Endothelial cell of umbilical vein (primary cell): ENCODE results near the gene MRPL34. TPM values are rescaled to one million over a fixed set of nuclear protein-coding genes. Genes with fewer than 3 reads are reported as not detected.

ENCODE experiments used
- BruUV-seq: library from RNA; stranded (reverse); fragments of 400-500 nt; replicated peaks from 2 replicates; lab custom pipeline; 2021; lab: Mats Ljungman, UMichigan
- CTCF ChIA-PET: fragments of 300-600, 350-600 bp; sonication (Branson Sonifier 250); formaldehyde crosslinking; loops from one replicate; lab custom pipeline; 2021; ENCODE audit warnings: antibody characterized with exemption, inconsistent platforms; lab: Charles Lee
- POLR2A ChIA-PET: fragments of 300-600, 350-600 bp; sonication (Branson Sonifier 250); formaldehyde crosslinking; loops from one replicate; lab custom pipeline; 2021; ENCODE audit warnings: antibody characterized with exemption, inconsistent platforms; lab: Charles Lee
- DNase-seq: peaks from one replicate; pipeline ENCODE4 v3.0.0-alpha.2; 2011; ENCODE audit warnings: low read depth, low spot score
- FAIRE-seq: peaks from 2 replicates; lab custom pipeline; 2011; peaks lifted over from hg19 to GRCh38; lab: Jason Lieb, UNC
- H2AFZ ChIP-seq: 2 replicates; pipeline ENCODE4 v1.6.0; 2012; ENCODE audit warnings: low read depth, low read length, control low read depth, inconsistent platforms
- H3K27ac ChIP-seq: 2 replicates; pipeline ENCODE4 v1.5.1; 2011; ENCODE audit warnings: low read depth, mild to moderate bottlenecking, control low read depth, low read length, moderate library complexity; ENCODE audit not compliant: insufficient read depth
- H3K27me3 ChIP-seq, 2 experiments: 2 replicates each; pipeline versions ENCODE4 v1.6.0 to v1.6.1; 2011; ENCODE audit warnings: low read length in 2 of 2, mixed read lengths in 1 of 2; ENCODE audit not compliant: control insufficient read depth in 2 of 2, insufficient read depth in 2 of 2
- H3K36me3 ChIP-seq, 2 experiments: 2 replicates in 1 of 2; 3 replicates in 1 of 2; pipeline ENCODE4 v1.5.1; 2011; ENCODE audit warnings: low read length in 2 of 2, mild to moderate bottlenecking in 1 of 2, moderate library complexity in 1 of 2; ENCODE audit not compliant: control insufficient read depth in 2 of 2, insufficient read depth in 2 of 2; ENCODE audit errors: extremely low read depth in 1 of 2
- H3K4me1 ChIP-seq: 3 replicates; pipeline ENCODE4 v1.5.1; 2011; ENCODE audit warnings: mild to moderate bottlenecking, low read length; ENCODE audit not compliant: control insufficient read depth, insufficient read depth; ENCODE audit errors: extremely low read depth
- H3K4me2 ChIP-seq: 2 replicates; pipeline ENCODE4 v1.6.1; 2011; ENCODE audit warnings: low read length, control low read depth, mixed read lengths; ENCODE audit not compliant: insufficient read depth
- H3K4me3 ChIP-seq, 3 experiments: fragments of 200-600 bp in 1 of 3; sonication (generic), shearing (Covaris generic) in 1 of 3; replicated peaks in 1 of 3; 2 replicates each; pipeline ENCODE4 v1.5.1; 2011 to 2016; ENCODE audit warnings: control low read depth in 3 of 3, low read length in 3 of 3, mild to moderate bottlenecking in 2 of 3, inconsistent platforms in 1 of 3, low read depth in 1 of 3, moderate library complexity in 1 of 3; ENCODE audit not compliant: insufficient read depth in 1 of 3
- H3K79me2 ChIP-seq: 2 replicates; pipeline ENCODE4 v1.6.0; 2012; ENCODE audit warnings: low read length, inconsistent platforms; ENCODE audit not compliant: control insufficient read depth, insufficient read depth
- H3K9ac ChIP-seq: replicated peaks from 2 replicates; pipeline ENCODE3; 2011; ENCODE audit warnings: low read length, control low read depth; ENCODE audit not compliant: insufficient read depth; ENCODE audit errors: extremely low read depth
- H3K9me1 ChIP-seq: replicated peaks from 3 replicates; pipeline ENCODE4 v1.6.0; 2011; ENCODE audit warnings: mild to moderate bottlenecking, low read length; ENCODE audit not compliant: control insufficient read depth, insufficient read depth; ENCODE audit errors: extremely low read depth
- H3K9me3 ChIP-seq: replicated peaks from 2 replicates; pipeline ENCODE4 v1.5.1; 2012; ENCODE audit warnings: low read length, inconsistent platforms; ENCODE audit not compliant: control insufficient read depth, insufficient read depth
- H4K20me1 ChIP-seq: replicated peaks from 2 replicates; pipeline ENCODE3; 2011; ENCODE audit warnings: mild to moderate bottlenecking, low read length; ENCODE audit not compliant: control insufficient read depth, insufficient read depth; ENCODE audit errors: extremely low read depth
- CTCF ChIP-seq, 2 donors: IDR thresholded peaks; 1 replicate in 1 of 2; 2 replicates in 1 of 2; pipeline ENCODE4 v1.5.1; 2011; ENCODE audit warnings: low read length in 2 of 2, mild to moderate bottlenecking in 2 of 2, moderate library complexity in 2 of 2, control low read depth in 1 of 2, inconsistent platforms in 1 of 2, low read depth in 1 of 2; ENCODE audit not compliant: insufficient read depth in 1 of 2; ENCODE audit errors: extremely low read depth in 1 of 2
- EZH2 ChIP-seq: IDR thresholded peaks from 2 replicates; pipeline ENCODE4 v1.6.1; 2012; ENCODE audit warnings: borderline replicate concordance, low read depth, mild to moderate bottlenecking, moderate library complexity, low read length, inconsistent platforms; ENCODE audit not compliant: severe bottlenecking
- FOS ChIP-seq: IDR thresholded peaks from 2 replicates; pipeline ENCODE4 v1.6.1; 2011; ENCODE audit warnings: mild to moderate bottlenecking, low read length, moderate library complexity, borderline replicate concordance; ENCODE audit not compliant: insufficient read depth
- GATA2 ChIP-seq: IDR thresholded peaks from 2 replicates; pipeline ENCODE4 v1.7.0; 2011; ENCODE audit warnings: low read depth, mild to moderate bottlenecking, moderate library complexity, mixed read lengths, low read length; ENCODE audit not compliant: insufficient read length, insufficient read depth
- JUN ChIP-seq: IDR thresholded peaks from 2 replicates; pipeline ENCODE4 v1.6.1; 2011; ENCODE audit warnings: borderline replicate concordance, low read depth; ENCODE audit not compliant: insufficient read length, insufficient read depth
- MAX ChIP-seq: IDR thresholded peaks from 2 replicates; pipeline ENCODE4 v1.6.1; 2011; ENCODE audit not compliant: insufficient read depth, insufficient read length
- MYC ChIP-seq: IDR thresholded peaks from one replicate; pipeline ENCODE4 v1.6.1; 2011; ENCODE audit warnings: mild to moderate bottlenecking, low read depth, low read length
- POLR2A ChIP-seq: IDR thresholded peaks from 2 replicates; pipeline ENCODE4 v1.6.1; 2012; ENCODE audit warnings: low read depth, mild to moderate bottlenecking, control low read depth, low read length
- POLR2AphosphoS5 ChIP-seq: IDR thresholded peaks from 2 replicates; pipeline ENCODE4 v1.6.1; 2012; ENCODE audit warnings: low read depth, mild to moderate bottlenecking, control low read depth, low read length, moderate library complexity; ENCODE audit not compliant: insufficient read depth
- dilution Hi-C: fragments of 300-500 bp; cut with MboI; formaldehyde crosslinking; loops from one replicate; pipeline ENCODE4 v1.15.0; 2019; ENCODE audit warnings: low sequenced_read_pairs; ENCODE audit not compliant: extremely low pct_ligation_motif_present
- intact Hi-C: fragments of 100-400 bp; cut with micrococcal nuclease; formaldehyde crosslinking; loops from one replicate; pipeline ENCODE4 v1.10.0; 2022
- polyA plus RNA-seq, 4 experiments: library from polyadenylated mRNA; depleted of rRNA in 3 of 4; stranded (reverse) in 3 of 4; unstranded in 1 of 4; fragments of >200 nt; gene quantifications; 2 replicates each; pipeline versions ENCODE4 v1.2.1 to v1.2.3, GENCODE V29; 2011 to 2012; ENCODE audit warnings: missing spikeins in 1 of 4
- total RNA-seq: library from RNA; stranded (reverse); gene quantifications from 2 replicates; pipeline ENCODE4 v1.2.3, GENCODE V29; 2021

MRPL34 gene
- total and polyA plus RNA-seq, 2 donors (not counting 3 experiments of a cell fraction or from before 2014, with no cell fraction given) = 45.5 to 55.7 TPM

GRCh38 chr19:17340302-17340870, 34.7 kb downstream of the MRPL34 start:
- Histone ChIP-seq H2AFZ (no peak overlapping the region), H3K4me3 (no peak overlapping the region), H3K27ac (no peak overlapping the region), H3K27me3 (no peaks in the 10 kb centered on the region), H3K36me3 (no peaks in the 10 kb centered on the region), H3K9ac (no peak overlapping the region), H4K20me1 (no peaks in the 10 kb centered on the region), H3K9me3 (no peaks in the 10 kb centered on the region), H3K79me2 (peaks cover 4% of the 10 kb centered on the region), H3K9me1 (no peaks in the 10 kb centered on the region), H3K4me2 (no peak overlapping the region), H3K4me1 (peaks cover 10% of the 10 kb centered on the region)
- ChIA-PET CTCF (interaction anchor here (3.8 kb wide), 1 partner anchor 46 kb away, joined by 18 read pairs; no protein-coding TSS in a partner anchor), POLR2A (no interaction called here)
- FAIRE-seq (no peak), DNase-seq (no peak)
- TF ChIP-seq JUN (no peak), FOS (no peak), MAX (no peak), EZH2 (no peak), CTCF (IDR thresholded peaks at IDR 0.05; ENCODE audit: extremely low read depth in 1 of 2, insufficient read depth in 1 of 2, low read depth in 1 of 2, low read length in 2 of 2) (no peak), MYC (no peak), POLR2AphosphoS5 (no peak), GATA2 (no peak), POLR2A (no peak)
- dilution Hi-C loops (no loop called here), intact Hi-C loops (no loop called here)
- BruUV-seq = no TSS peak
